Activated T-cell treated with anti-CD3 and anti-CD28 coated beads, Interleukin-2, amount 50 U/mL, for 4 hours (primary cell): ENCODE measurements around the gene CLRN2. TPM values are rescaled to one million over a fixed set of nuclear protein-coding genes. Genes with fewer than 3 reads are reported as not detected.
"Not testable (repeated sequence)": the region's sequence is repeated elsewhere in the genome, so short reads cannot be mapped to it uniquely, and the experiment has no call there.

Experiments
- ATAC-seq, 2 donors: fragments of 200-7000 bp; cut with Tn5 transposase; one replicate each; pipeline ENCODE4 v1.10.0; 2021
- DNase-seq: peaks from one replicate; pipeline ENCODE4 v3.0.0-alpha.2; 2020
- H3K27me3 Mint-ChIP-seq: one replicate; pipeline ENCODE4 v1.8.0; 2021; ENCODE audit warnings: low read depth, mixed read lengths
- H3K36me3 Mint-ChIP-seq: one replicate; pipeline ENCODE4 v1.8.0; 2022; ENCODE audit warnings: mixed read lengths; ENCODE audit not compliant: insufficient read depth
- H3K4me1 Mint-ChIP-seq: one replicate; pipeline ENCODE4 v1.8.0; 2021; ENCODE audit warnings: low read depth, mixed read lengths
- H3K4me3 Mint-ChIP-seq: one replicate; pipeline ENCODE4 v1.8.0; 2021; ENCODE audit warnings: mild to moderate bottlenecking, moderate library complexity, mixed read lengths
- H3K9me3 Mint-ChIP-seq: one replicate; pipeline ENCODE4 v1.8.0; 2021; ENCODE audit warnings: mixed read lengths
- total RNA-seq, 3 donors: library from RNA; stranded (reverse); gene quantifications; one replicate each; pipeline ENCODE4 v1.2.1, GENCODE V29; 2021

The CLRN2 gene
- total RNA-seq, 3 donors from 2014 or later, result not detected

DNA sequence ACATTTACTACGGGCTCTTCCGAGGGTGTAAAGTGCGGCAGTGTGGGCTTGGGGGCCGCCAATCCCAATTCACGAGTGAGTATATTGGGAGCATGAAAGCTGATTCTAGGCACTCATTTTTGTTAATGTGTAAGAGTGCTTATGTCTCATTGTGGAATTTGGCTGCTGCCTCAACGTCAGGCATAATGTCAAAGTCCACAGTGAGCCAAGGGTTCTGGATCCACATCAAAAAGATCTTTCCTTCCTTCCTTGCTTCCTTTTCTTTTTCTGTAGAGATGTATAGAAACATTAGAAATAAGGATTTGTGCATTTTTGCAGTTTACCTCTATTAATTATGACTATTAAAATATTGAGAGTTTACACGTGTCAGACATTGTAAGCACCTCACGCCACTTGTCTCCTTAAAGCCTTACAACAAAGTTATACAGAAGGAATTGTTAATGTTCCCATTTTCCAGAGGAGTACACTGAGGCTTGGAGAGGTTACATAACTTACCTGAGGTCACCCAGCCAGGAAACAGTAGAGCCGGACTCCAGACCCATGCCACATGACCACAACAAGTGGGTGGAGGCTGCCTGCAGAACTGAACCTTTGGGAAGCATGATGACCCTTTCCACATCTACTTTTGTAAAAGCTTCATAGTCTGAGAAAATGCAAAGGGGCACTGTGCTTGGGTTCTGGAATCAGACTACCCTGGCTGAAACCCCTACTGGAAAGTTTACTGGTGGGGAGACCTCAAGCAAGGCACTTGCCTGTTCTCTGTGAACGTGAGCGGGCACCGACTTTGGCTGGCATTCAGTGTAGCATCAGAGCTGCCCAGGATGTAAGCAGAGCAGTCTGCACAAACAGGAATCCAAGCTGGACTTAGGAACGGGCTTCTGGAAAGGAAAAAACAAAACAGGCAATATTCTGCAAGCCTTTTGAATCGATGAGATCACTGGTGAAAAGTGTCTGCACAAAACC lies 761 bp downstream of the CLRN2 start:
- ATAC-seq (no peak), DNase-seq (no peak)
- H3K4me1 Mint-ChIP-seq, result peaks cover 13% of the 10 kb centered on the region
- no peak overlapping the region for H3K4me3 Mint-ChIP-seq
- H3K9me3 Mint-ChIP-seq, result no peaks in the 10 kb centered on the region
- peaks cover 18% of the 10 kb centered on the region for H3K27me3 Mint-ChIP-seq
- peaks cover 1% of the 10 kb centered on the region for H3K36me3 Mint-ChIP-seq

DNA sequence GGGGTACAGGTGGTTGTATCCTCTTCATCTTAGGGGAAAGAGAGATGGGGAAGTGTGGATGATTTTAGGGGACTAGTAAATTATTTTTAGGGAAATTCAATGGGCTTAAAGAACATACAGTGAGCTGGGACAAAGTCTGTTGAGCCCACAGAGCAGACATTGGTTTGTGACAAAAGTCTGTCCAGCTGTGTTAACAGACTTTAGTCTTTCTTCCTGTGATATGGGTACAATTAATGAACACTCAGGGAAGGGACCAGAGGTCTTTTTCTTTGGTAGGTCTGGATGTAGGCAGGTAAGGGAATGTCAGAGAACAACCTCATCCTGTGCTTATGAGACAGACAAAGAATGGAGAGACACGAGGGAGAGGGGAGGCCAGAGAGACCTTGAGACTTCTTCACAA lies 2.0 kb downstream of the CLRN2 start:
- Mint-ChIP-seq H3K9me3 (no peaks in the 10 kb centered on the region), H3K4me3 (no peak overlapping the region), H3K27me3 (peaks cover 18% of the 10 kb centered on the region), H3K36me3 (no peaks in the 10 kb centered on the region), H3K4me1 (peaks cover 7% of the 10 kb centered on the region)
- ATAC-seq, result no peak
- no peak for DNase-seq

GRCh38 chr4:17517664-17518063 lies 2.7 kb downstream of the CLRN2 start:
- Mint-ChIP-seq H3K4me1 (peaks cover 3% of the 10 kb centered on the region), H3K4me3 (no peak overlapping the region), H3K9me3 (no peaks in the 10 kb centered on the region), H3K27me3 (peaks cover 18% of the 10 kb centered on the region), H3K36me3 (no peaks in the 10 kb centered on the region)
- ATAC-seq (no peak), DNase-seq (no peak)

- Mint-ChIP-seq H3K4me1 (no peaks in the 10 kb centered on the region), H3K27me3 (peaks cover 24% of the 10 kb centered on the region), H3K9me3 (no peaks in the 10 kb centered on the region), H3K4me3 (no peak overlapping the region), H3K36me3 (no peaks in the 10 kb centered on the region)
- DNase-seq, result no peak
- ATAC-seq, result no peak
Measured at GRCh38 chr4:17521595-17521994, 6.6 kb downstream of the CLRN2 start.

DNA sequence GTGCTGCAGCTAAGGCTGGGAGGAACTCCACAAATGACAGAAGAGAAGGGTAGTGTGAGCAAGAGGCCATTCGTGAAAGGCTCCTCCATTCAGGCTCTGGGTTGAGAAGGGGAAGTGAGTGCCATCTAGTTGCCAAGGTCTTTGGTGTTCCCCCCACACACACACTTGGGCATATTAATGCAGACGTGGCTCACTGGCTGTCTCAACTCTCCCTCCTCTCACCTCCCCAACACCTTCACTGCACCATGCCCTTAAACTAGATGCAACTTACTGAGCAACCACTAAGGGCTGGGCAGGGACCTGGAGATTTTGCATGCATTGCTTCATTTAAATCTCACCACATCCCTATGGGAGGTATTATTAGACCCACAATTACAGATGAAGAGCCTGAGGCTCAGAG lies 8.7 kb downstream of the CLRN2 start:
- DNase-seq (no peak), ATAC-seq (no peak)
- H3K36me3 Mint-ChIP-seq, result no peaks in the 10 kb centered on the region
- H3K9me3 Mint-ChIP-seq, result no peaks in the 10 kb centered on the region
- no peak overlapping the region for H3K4me3 Mint-ChIP-seq
- no peaks in the 10 kb centered on the region for H3K4me1 Mint-ChIP-seq
- peaks cover 30% of the 10 kb centered on the region for H3K27me3 Mint-ChIP-seq

GRCh38 chr4:17526695-17527477 lies 11.9 kb downstream of the CLRN2 start:
- ATAC-seq (no peak), DNase-seq (no peak)
- H3K4me1 Mint-ChIP-seq, result no peaks in the 10 kb centered on the region
- H3K27me3 Mint-ChIP-seq, result peaks cover 32% of the 10 kb centered on the region
- no peak overlapping the region for H3K4me3 Mint-ChIP-seq
- H3K9me3 Mint-ChIP-seq, result no peaks in the 10 kb centered on the region
- no peaks in the 10 kb centered on the region for H3K36me3 Mint-ChIP-seq

DNA sequence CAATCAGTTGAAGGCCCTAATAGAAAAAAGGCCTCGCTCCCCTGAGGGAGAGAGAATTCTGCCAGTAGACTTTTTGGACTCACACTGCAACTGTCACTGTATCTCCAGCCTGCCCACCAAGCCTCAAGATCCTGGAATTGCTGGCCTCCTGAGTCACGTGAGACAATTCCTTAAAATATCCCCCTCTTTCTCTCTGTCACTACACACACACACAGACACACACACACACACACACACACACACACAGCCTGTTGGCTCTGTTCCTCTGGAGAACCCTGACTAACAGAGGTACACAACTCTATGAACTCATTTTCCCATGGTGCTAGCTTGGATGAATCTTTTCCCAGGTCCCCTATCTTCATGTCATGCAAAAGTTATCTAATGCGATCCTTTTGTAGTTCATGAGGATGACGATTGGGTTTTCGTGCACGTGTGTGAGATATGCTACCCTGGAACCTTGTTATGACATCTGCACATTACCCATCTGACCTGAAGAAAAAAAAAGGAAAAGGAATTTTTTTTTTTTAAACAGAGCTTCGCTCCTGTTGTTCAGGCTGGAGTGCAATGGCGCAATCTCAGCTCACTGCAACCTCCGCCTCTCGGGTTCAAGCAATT lies 13.7 kb downstream of the CLRN2 start:
- ATAC-seq (no peak), DNase-seq (no peak)
- peaks cover 29% of the 10 kb centered on the region for H3K27me3 Mint-ChIP-seq
- no peak overlapping the region for H3K4me3 Mint-ChIP-seq
- no peaks in the 10 kb centered on the region for H3K9me3 Mint-ChIP-seq
- H3K36me3 Mint-ChIP-seq, result no peaks in the 10 kb centered on the region
- no peaks in the 10 kb centered on the region for H3K4me1 Mint-ChIP-seq

DNA sequence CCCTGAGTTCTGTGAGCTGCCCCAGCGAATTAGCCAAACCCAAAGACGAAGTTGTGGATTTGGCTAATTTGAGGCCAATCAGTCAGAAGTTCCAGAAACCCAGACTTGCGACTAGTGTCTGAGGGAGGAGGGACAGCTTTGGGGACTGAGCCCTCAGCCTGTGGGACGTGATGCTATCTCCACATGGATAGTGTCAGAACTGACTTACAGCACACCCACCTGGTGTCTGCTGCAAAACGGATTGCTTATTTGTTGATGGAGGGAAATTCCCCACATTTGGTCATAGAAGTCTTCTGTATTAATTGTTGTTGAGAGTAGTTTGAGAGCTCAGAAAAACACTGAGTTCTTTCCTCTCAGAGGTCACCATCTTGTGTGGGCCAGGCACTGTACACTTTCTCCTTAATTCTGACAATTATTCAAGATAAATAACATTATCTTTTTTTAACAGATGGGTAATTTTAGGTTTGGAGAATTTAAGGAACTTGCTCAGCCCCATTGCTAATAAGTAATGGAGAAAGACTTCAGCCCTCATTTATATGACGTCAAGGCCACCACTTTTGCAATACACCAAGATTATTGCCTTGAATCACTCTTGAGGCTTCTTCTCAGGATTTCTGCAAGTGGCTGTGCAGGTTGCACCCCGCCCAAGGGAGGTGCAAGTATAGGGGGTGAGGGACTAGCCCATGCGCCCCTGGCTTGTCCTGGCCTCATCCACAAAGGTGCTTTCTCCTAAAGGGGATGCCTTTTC lies 16.7 kb downstream of the CLRN2 start:
- no peak overlapping the region for H3K4me3 Mint-ChIP-seq
- peaks cover 20% of the 10 kb centered on the region for H3K27me3 Mint-ChIP-seq
- no peaks in the 10 kb centered on the region for H3K9me3 Mint-ChIP-seq
- no peaks in the 10 kb centered on the region for H3K36me3 Mint-ChIP-seq
- ATAC-seq, result no peak
- DNase-seq, result no peak
- no peaks in the 10 kb centered on the region for H3K4me1 Mint-ChIP-seq

GRCh38 chr4:17534705-17535104 lies 19.7 kb downstream of the CLRN2 start:
- Mint-ChIP-seq H3K36me3 (no peaks in the 10 kb centered on the region), H3K27me3 (peaks cover 4% of the 10 kb centered on the region), H3K4me3 (no peak overlapping the region), H3K4me1 (no peaks in the 10 kb centered on the region), H3K9me3 (no peaks in the 10 kb centered on the region)
- DNase-seq, result no peak
- ATAC-seq, result no peak

GRCh38 chr4:17535242-17535641 lies 20.3 kb downstream of the CLRN2 start:
- H3K4me3 Mint-ChIP-seq, result no peak overlapping the region
- no peak for ATAC-seq
- no peaks in the 10 kb centered on the region for H3K36me3 Mint-ChIP-seq
- H3K4me1 Mint-ChIP-seq, result no peaks in the 10 kb centered on the region
- no peaks in the 10 kb centered on the region for H3K9me3 Mint-ChIP-seq
- no peak for DNase-seq
- peaks cover 7% of the 10 kb centered on the region for H3K27me3 Mint-ChIP-seq

GRCh38 chr4:17535906-17536305 lies 20.9 kb downstream of the CLRN2 start:
- DNase-seq, result no peak
- no peak for ATAC-seq

GRCh38 chr4:17537060-17537459 lies 22.1 kb downstream of the CLRN2 start:
- not testable (repeated sequence) for H3K4me1 Mint-ChIP-seq, ATAC-seq, H3K36me3 Mint-ChIP-seq, H3K9me3 Mint-ChIP-seq, DNase-seq, H3K27me3 Mint-ChIP-seq, H3K4me3 Mint-ChIP-seq

More at GRCh38 chr4:17535906-17536305, 20.9 kb downstream of the CLRN2 start:
- H3K27me3 Mint-ChIP-seq, result peaks cover 9% of the 10 kb centered on the region
- no peaks in the 10 kb centered on the region for H3K4me1 Mint-ChIP-seq
- H3K36me3 Mint-ChIP-seq, result no peaks in the 10 kb centered on the region
- H3K9me3 Mint-ChIP-seq, result no peaks in the 10 kb centered on the region
- H3K4me3 Mint-ChIP-seq, result no peak overlapping the region

DNA sequence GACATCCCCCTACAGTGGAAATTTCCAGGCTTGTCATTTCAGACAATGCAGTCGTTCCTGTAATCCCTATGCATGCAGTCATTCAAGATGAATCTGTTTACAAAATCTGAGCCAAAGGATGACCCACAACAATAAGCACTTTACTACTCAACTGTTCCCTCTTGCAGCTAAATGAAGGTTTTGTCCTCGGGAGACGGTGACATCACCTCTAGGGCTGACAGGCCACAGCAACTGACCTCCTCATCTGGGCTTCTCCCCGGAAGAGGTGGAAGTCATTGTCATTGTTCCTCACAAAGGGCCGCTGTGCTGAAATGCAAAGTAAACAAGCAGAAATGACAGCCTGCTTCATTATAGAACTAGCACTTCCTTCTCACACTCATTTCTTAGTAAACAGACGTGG lies 29.2 kb downstream of the CLRN2 start:
- Mint-ChIP-seq H3K4me3 (no peak overlapping the region), H3K27me3 (peaks cover 20% of the 10 kb centered on the region), H3K9me3 (no peaks in the 10 kb centered on the region), H3K36me3 (no peaks in the 10 kb centered on the region), H3K4me1 (no peaks in the 10 kb centered on the region)
- DNase-seq (no peak), ATAC-seq (no peak)

DNA sequence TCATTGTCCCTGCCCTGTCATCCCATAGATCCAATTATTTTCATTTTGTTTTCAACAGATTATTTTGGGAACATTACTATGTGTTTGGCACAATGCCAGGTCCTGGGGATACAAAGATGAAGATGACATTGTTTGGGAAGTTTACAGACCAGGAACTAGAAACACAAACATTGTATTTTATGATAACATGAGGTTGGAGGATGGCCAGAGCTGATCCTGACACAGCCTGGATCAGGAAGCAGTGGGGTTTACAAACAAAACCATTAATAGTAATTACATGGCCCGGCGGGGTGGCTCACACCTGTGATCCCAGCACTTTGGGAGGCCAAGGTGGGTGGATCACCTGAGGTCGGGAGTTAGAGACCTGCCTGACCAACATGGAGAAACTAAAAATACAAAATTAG lies 29.9 kb downstream of the CLRN2 start:
- no peaks in the 10 kb centered on the region for H3K36me3 Mint-ChIP-seq

More for the DNA sequence above, 29.9 kb downstream of the CLRN2 start:
- no peaks in the 10 kb centered on the region for H3K9me3 Mint-ChIP-seq
- DNase-seq (no peak), ATAC-seq (no peak)
- H3K4me3 Mint-ChIP-seq, result no peak overlapping the region
- H3K27me3 Mint-ChIP-seq, result peaks cover 20% of the 10 kb centered on the region
- H3K4me1 Mint-ChIP-seq, result no peaks in the 10 kb centered on the region
